HepG2 (cell line): ENCODE data around the gene SEC63.

Experiments used
- CTCF ChIP-seq: sonication (generic); formaldehyde crosslinking; IDR thresholded peaks from 2 replicates; pipeline ENCODE4 v1.5.0; 2020; ENCODE audit warnings: mild to moderate bottlenecking, missing genetic modification reagents, moderate library complexity
- MYNN ChIP-seq: sonication (generic); formaldehyde crosslinking; IDR thresholded peaks from 2 replicates; pipeline ENCODE4 v1.4.0; 2020; ENCODE audit warnings: mild to moderate bottlenecking, low read depth, missing genetic modification reagents
- POLR2A ChIP-seq, 2 experiments: IDR thresholded peaks; 2 replicates each; pipeline ENCODE4 v1.6.1; 2011; ENCODE audit warnings: low read depth in 2 of 2, low read length in 2 of 2, mild to moderate bottlenecking in 1 of 2, moderate library complexity in 1 of 2; ENCODE audit not compliant: insufficient read depth in 1 of 2
- ZBTB26 ChIP-seq: IDR thresholded peaks from 2 replicates; pipeline ENCODE4 v1.6.1; 2016; ENCODE audit warnings: missing compliant biosample characterization, missing genetic modification reagents, borderline replicate concordance

GRCh38 chr6:107932580-107932979, 25.4 kb downstream of the SEC63 start:
- TF ChIP-seq POLR2A (IDR thresholded peaks at IDR 0.05; ENCODE audit: insufficient read depth in 1 of 2, low read depth in 2 of 2, low read length in 2 of 2) (no peak), MYNN (no peak), CTCF (no peak), ZBTB26 (no peak)
